Measurements from ENCODE around the gene GUK1. TPM values are rescaled to one million over a fixed set of nuclear protein-coding genes. Genes with fewer than 3 reads are reported as not detected.

Gene GUK1
- total and polyA plus RNA-seq, 2 donors (not counting 1 experiment from before 2014, with no cell fraction given): 125 to 356 TPM

GRCh38 chr1:228150120-228150460 lies 10.0 kb downstream of the GUK1 start:
- H3K27me3 Mint-ChIP-seq: no peaks in the 10 kb centered on the region
- Histone ChIP-seq H4K20me1 (ENCODE audit: control insufficient read depth, insufficient read depth, low read length, poor library complexity, severe bottlenecking) (peaks cover 51% of the 10 kb centered on the region), H3K9ac (ENCODE audit: low read length) (no peak overlapping the region), H3K9me3 (ENCODE audit: control extremely low read depth in 1 of 3, control insufficient read depth in 2 of 3, insufficient read depth in 1 of 3, low read length in 2 of 3) (no peaks in the 10 kb centered on the region), H2AFZ (ENCODE audit: insufficient read depth, low read depth, low read length, poor library complexity, severe bottlenecking) (no peak overlapping the region), H3K27me3 (replicated peaks in 1 of 4; ENCODE audit: control extremely low read depth in 1 of 4, control insufficient read depth in 3 of 4, insufficient read depth in 4 of 4, low read length in 3 of 4) (no peaks in the 10 kb centered on the region), H3K4me1 (ENCODE audit: control insufficient read depth in 2 of 2, insufficient read depth in 2 of 2, low read length in 2 of 2) (no peaks in the 10 kb centered on the region), H3K36me3 (replicated peaks in 1 of 2; ENCODE audit: control extremely low read depth in 1 of 2, control insufficient read depth in 1 of 2, extremely low read depth in 1 of 2, insufficient read depth in 2 of 2, low read length in 1 of 2) (peaks cover 0 to 39% of the 10 kb centered on the region in 2 experiments), H3K27ac (ENCODE audit: low read length in 2 of 2) (no peak overlapping the region), H3K4me2 (replicated peaks; ENCODE audit: low read depth, low read length, poor library complexity, severe bottlenecking) (no peak overlapping the region), H3K79me2 (ENCODE audit: control insufficient read depth, insufficient read depth, low read length) (peaks cover 15% of the 10 kb centered on the region), H3K4me3 (ENCODE audit: control extremely low read depth in 1 of 5, extremely low read depth in 1 of 5, insufficient read depth in 1 of 5, low read depth in 2 of 5, low read length in 4 of 5) (no peak overlapping the region)
- DNase-seq: no peak
- no peaks in the 10 kb centered on the region for H3K4me1 Mint-ChIP-seq
- no peak for ATAC-seq (ENCODE audit: low read depth)
- intact Hi-C loops (cut with micrococcal nuclease): no loop called here
- 96% methylated on average over 7 of the region's 7 CpGs for WGBS (ENCODE audit: insufficient coverage)
- POLR2A ChIA-PET: no interaction called here
- no peak for TF ChIP-seq EZH2 (IDR thresholded peaks at IDR 0.05; ENCODE audit: borderline replicate concordance, insufficient read depth, low read depth, low read length, poor library complexity, severe bottlenecking)
- TF ChIP-seq CTCF (IDR thresholded peaks at IDR 0.05): no peak
- H3K27ac Mint-ChIP-seq: no peak overlapping the region
- no peaks in the 10 kb centered on the region for H3K9me3 Mint-ChIP-seq (ENCODE audit: insufficient read depth)
- CTCF ChIA-PET: no interaction called here
- no peak overlapping the region for H3K4me3 Mint-ChIP-seq

GRCh38 chr1:228150461-228151179 lies 10.5 kb downstream of the GUK1 start:
- Histone ChIP-seq H4K20me1 (ENCODE audit: control insufficient read depth, insufficient read depth, low read length, poor library complexity, severe bottlenecking) (peaks cover 45% of the 10 kb centered on the region), H3K4me1 (ENCODE audit: control insufficient read depth in 2 of 2, insufficient read depth in 2 of 2, low read length in 2 of 2) (no peaks in the 10 kb centered on the region), H3K9ac (ENCODE audit: low read length) (no peak overlapping the region), H3K36me3 (replicated peaks in 1 of 2; ENCODE audit: control extremely low read depth in 1 of 2, control insufficient read depth in 1 of 2, extremely low read depth in 1 of 2, insufficient read depth in 2 of 2, low read length in 1 of 2) (peaks cover 0 to 34% of the 10 kb centered on the region in 2 experiments), H2AFZ (ENCODE audit: insufficient read depth, low read depth, low read length, poor library complexity, severe bottlenecking) (no peak overlapping the region), H3K27me3 (replicated peaks in 1 of 4; ENCODE audit: control extremely low read depth in 1 of 4, control insufficient read depth in 3 of 4, insufficient read depth in 4 of 4, low read length in 3 of 4) (no peaks in the 10 kb centered on the region), H3K27ac (ENCODE audit: low read length in 2 of 2) (no peak overlapping the region), H3K79me2 (ENCODE audit: control insufficient read depth, insufficient read depth, low read length) (peaks cover 10% of the 10 kb centered on the region), H3K4me2 (replicated peaks; ENCODE audit: low read depth, low read length, poor library complexity, severe bottlenecking) (no peak overlapping the region), H3K4me3 (ENCODE audit: control extremely low read depth in 1 of 5, extremely low read depth in 1 of 5, insufficient read depth in 1 of 5, low read depth in 2 of 5, low read length in 4 of 5) (no peak overlapping the region), H3K9me3 (ENCODE audit: control extremely low read depth in 1 of 3, control insufficient read depth in 2 of 3, insufficient read depth in 1 of 3, low read length in 2 of 3) (no peaks in the 10 kb centered on the region)
- no peak for TF ChIP-seq EZH2 (IDR thresholded peaks at IDR 0.05; ENCODE audit: borderline replicate concordance, insufficient read depth, low read depth, low read length, poor library complexity, severe bottlenecking)
- no peak for TF ChIP-seq CTCF (IDR thresholded peaks at IDR 0.05)
- intact Hi-C loops (cut with micrococcal nuclease): no loop called here
- Mint-ChIP-seq H3K4me3 (no peak overlapping the region), H3K27me3 (no peaks in the 10 kb centered on the region), H3K27ac (no peak overlapping the region), H3K9me3 (ENCODE audit: insufficient read depth) (no peaks in the 10 kb centered on the region), H3K4me1 (no peaks in the 10 kb centered on the region)
- ChIA-PET POLR2A (no interaction called here), CTCF (no interaction called here)
- WGBS (ENCODE audit: insufficient coverage): over 99% methylated on average over 16 of the region's 17 CpGs
- DNase-seq: no peak
- ATAC-seq (ENCODE audit: low read depth): no peak

All from B cell (primary cell).